Astrocyte (in vitro differentiated cells and primary cell): ENCODE measurements around the gene JMJD7.

ENCODE experiments used
- CTCF ChIP-seq: IDR thresholded peaks from 2 replicates; pipeline ENCODE4 v1.5.1; 2011; ENCODE audit warnings: low read depth, mild to moderate bottlenecking, inconsistent platforms, low read length, moderate library complexity; ENCODE audit not compliant: insufficient read depth
- EZH2 ChIP-seq: IDR thresholded peaks from 2 replicates; pipeline ENCODE4 v1.6.1; 2012; ENCODE audit warnings: mild to moderate bottlenecking, low read length, inconsistent platforms; ENCODE audit not compliant: insufficient read depth

DNA sequence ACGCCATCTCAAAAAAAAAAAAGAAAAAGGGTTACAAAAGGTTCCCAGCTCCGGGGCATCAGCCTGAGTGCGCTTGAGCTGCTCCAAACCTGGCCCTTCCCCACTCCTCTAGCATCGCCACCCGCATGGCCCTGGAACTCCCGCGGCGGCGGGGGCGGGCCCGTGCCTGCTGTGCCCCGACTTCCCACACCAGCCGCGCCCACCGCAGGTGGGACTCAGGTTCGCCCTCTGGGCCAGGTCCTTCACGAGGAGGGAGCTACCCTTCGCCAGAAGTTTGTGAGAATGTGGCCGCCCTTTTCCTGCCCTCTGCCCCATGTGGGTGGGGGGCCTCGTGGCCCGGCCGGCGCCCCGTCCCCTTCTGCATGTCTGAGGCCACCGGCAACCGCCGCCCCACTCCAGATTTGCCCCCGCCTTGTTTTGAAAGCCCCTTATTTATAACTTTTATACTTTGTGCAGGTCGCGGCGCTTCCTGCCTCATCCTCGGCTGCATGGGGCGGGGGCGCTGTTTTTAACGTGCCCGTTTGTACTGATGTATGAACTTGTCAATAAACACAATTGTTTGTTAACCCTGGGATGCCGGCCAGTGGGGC, 507 bp upstream of the JMJD7 start:
- no peak for TF ChIP-seq CTCF
- no peak for TF ChIP-seq EZH2
